Lower lobe of right lung (tissue), 2 donors: ENCODE measurements around the gene AFAP1. TPM values are rescaled to one million over a fixed set of nuclear protein-coding genes. Genes with fewer than 3 reads are reported as not detected.

Experiments
- ATAC-seq, 2 donors: fragments of 200-7000 bp; cut with Tn5 transposase; one replicate each; pipeline ENCODE4 v1.9.1; 2020 to 2022; ENCODE audit warnings: mild to moderate bottlenecking in 2 of 2, moderate library complexity in 2 of 2
- DNase-seq: peaks from one replicate; pipeline ENCODE4 v3.0.0-alpha.2; 2020
- H3K27ac ChIP-seq: fragments of 200-600 bp; one replicate; pipeline ENCODE4 v1.8.0; 2022
- H3K27me3 ChIP-seq: fragments of 200-600 bp; one replicate; pipeline ENCODE4 v1.8.0; 2022; ENCODE audit warnings: low read depth
- H3K36me3 ChIP-seq: fragments of 200-600 bp; one replicate; pipeline ENCODE4 v1.8.0; 2022; ENCODE audit warnings: mild to moderate bottlenecking
- H3K4me1 ChIP-seq: fragments of 200-600 bp; one replicate; pipeline ENCODE4 v1.8.0; 2022
- H3K4me3 ChIP-seq: fragments of 200-600 bp; one replicate; pipeline ENCODE4 v1.8.0; 2022; ENCODE audit warnings: mild to moderate bottlenecking
- H3K9me3 ChIP-seq: fragments of 200-600 bp; one replicate; pipeline ENCODE4 v1.8.0; 2022
- CTCF ChIP-seq: fragments of 200-600 bp; IDR thresholded peaks from one replicate; pipeline ENCODE4 v1.8.0; 2022; ENCODE audit warnings: antibody characterized with exemption, mild to moderate bottlenecking
- intact Hi-C: fragments of 100-400 bp; cut with DNase I; formaldehyde crosslinking; loops from one replicate; pipeline ENCODE4 v1.11.0; 2022
- total RNA-seq: library from RNA; stranded (reverse); fragmentation: NEBNext Ultra II Directional; extraction: Animal tissue kit (Norgen Biotek cat#: 25700); gene quantifications from one replicate; pipeline ENCODE4 v1.2.1, GENCODE V29; 2021
- donor health status: DM: no; HTN: yes; CAD: no; lungs with severe emphysema.

Gene AFAP1
- total RNA-seq, 1 donor from 2014 or later = 21.0 TPM

DNA sequence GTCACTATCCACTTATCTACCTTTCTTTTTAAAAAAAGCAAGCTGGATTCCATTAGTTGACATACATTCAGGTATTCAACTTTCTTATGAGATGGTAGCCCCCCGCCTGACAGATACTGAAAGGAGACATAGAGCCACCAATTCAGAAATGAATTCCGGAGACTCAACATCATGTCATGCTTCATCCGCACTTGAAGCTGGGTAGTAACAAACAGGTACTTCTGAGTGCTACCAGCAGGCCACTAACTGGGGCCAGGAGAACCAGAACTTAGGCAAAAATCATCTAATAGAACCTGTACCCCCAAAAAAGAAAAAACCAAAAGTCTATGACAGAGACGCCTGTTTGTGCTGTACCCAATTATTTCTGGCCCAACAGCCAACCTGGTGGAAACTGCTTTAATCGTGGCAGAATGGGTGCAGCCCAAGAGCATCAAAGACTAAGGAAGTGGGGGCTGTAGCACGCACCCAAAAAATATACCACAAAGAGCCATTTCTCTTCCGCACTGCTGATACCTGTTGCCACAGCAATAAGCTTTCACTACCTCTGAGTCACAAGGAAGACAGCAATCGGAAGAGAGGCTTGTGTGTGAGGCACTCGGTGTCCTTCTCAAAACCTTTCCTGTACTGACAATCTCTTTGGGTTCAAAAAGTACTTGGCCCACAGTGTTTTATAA lies 84.8 kb downstream of the AFAP1 start:
- peak; percentile 50 to 66 for ATAC-seq
- H3K27me3 ChIP-seq = no peaks in the 10 kb centered on the region
- TF ChIP-seq CTCF = no peak
- peaks cover 14% of the 10 kb centered on the region for H3K4me1 ChIP-seq
- peaks cover 29% of the 10 kb centered on the region for H3K36me3 ChIP-seq
- DNase-seq = no peak
- no peak overlapping the region for H3K4me3 ChIP-seq
- intact Hi-C loops = no loop called here
- no peaks in the 10 kb centered on the region for H3K9me3 ChIP-seq
- peak overlapping the region; percentile 3 for H3K27ac ChIP-seq

DNA sequence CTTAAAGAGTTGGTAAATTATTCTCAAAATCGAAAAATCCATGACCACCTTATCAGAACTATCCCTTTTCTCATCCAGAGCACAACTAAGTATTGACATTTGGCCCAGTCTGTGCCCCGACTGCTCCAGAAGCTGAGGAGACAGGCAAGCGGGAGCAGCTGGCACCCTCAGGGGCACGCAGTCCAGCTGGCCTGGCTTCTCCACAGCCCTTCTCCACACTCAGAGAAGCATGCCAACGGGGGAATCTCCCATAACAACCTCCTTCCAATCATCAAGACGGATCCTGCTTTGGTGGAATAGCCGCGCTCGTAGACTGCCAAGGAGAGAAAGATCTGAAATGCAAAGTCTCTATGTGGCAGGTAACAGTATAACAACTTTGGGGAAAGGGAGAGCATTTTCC lies 85.4 kb downstream of the AFAP1 start:
- H3K4me3 ChIP-seq = no peak overlapping the region
- peaks cover 14% of the 10 kb centered on the region for H3K4me1 ChIP-seq
- TF ChIP-seq CTCF = no peak
- ATAC-seq (no peak), DNase-seq (no peak)
- intact Hi-C loops = no loop called here
- peak overlapping the region; percentile 3 for H3K27ac ChIP-seq
- peaks cover 29% of the 10 kb centered on the region for H3K36me3 ChIP-seq
- H3K9me3 ChIP-seq = no peaks in the 10 kb centered on the region
- no peaks in the 10 kb centered on the region for H3K27me3 ChIP-seq

DNA sequence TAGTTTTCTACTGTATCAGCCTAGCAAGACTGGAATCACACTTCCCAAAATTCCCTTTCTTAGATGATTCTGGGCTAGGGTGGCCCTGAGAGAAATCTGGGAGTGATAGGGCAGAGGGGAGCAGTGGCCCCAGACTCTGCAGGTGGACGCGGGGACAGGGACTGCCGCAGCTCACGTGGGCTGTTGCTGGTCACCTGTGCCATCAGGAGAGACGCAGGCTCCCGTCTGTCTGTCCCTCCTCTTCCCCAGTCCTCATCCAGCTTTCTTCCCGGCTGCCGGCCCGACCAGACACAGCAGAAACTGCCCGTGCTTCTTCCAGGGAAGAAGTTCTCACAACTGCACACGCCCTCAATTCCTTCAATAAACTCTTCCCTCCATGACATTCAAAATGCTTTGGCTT lies 86.4 kb downstream of the AFAP1 start:
- Histone ChIP-seq H3K27ac (no peak overlapping the region), H3K4me1 (peaks cover 14% of the 10 kb centered on the region), H3K9me3 (no peaks in the 10 kb centered on the region), H3K36me3 (peaks cover 29% of the 10 kb centered on the region), H3K4me3 (no peak overlapping the region), H3K27me3 (no peaks in the 10 kb centered on the region)
- no peak for ATAC-seq
- no peak for TF ChIP-seq CTCF
- no peak for DNase-seq
- intact Hi-C loops = no loop called here

DNA sequence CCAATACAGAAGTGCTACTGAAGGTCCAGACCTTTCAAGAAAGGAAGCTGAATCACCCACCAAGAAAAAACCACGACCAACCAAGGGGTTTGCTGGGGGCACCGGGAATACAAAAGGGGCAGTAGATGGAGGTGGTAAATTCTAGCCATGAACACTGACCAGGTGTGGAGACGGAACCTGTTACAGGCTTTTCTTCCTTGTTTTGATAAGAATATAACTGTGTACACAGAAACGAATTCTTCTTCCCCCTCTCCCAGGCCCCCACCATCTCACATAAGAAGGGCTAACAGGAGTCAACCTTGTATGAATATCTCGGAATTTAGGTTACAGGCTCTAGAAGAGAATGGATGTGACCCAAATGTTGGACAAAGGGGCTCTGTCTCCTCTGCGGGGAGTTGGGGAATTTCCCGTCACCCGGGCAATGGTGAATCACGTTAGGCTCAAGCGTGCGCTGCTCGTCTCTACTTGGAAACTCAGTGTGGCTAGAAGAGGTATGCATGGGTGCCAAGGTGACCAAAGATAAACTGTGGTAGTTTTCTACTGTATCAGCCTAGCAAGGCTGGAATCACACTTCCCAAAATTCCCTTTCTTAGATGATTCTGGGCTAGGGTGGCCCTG lies 87.0 kb downstream of the AFAP1 start:
- Histone ChIP-seq H3K27me3 (no peaks in the 10 kb centered on the region), H3K4me3 (no peak overlapping the region), H3K27ac (no peak overlapping the region), H3K36me3 (peaks cover 29% of the 10 kb centered on the region), H3K9me3 (no peaks in the 10 kb centered on the region), H3K4me1 (peaks cover 12% of the 10 kb centered on the region)
- intact Hi-C loops = no loop called here
- no peak for DNase-seq
- ATAC-seq = no peak
- TF ChIP-seq CTCF = no peak

GRCh38 chr4:7850489-7850888 lies 89.2 kb downstream of the AFAP1 start:
- DNase-seq (no peak), ATAC-seq (no peak)
- Histone ChIP-seq H3K27ac (no peak overlapping the region), H3K9me3 (no peaks in the 10 kb centered on the region), H3K4me3 (no peak overlapping the region), H3K27me3 (no peaks in the 10 kb centered on the region), H3K4me1 (no peaks in the 10 kb centered on the region), H3K36me3 (peaks cover 29% of the 10 kb centered on the region)
- intact Hi-C loops = no loop called here
- TF ChIP-seq CTCF = no peak
